Right lobe of liver (tissue), 6 donors: ENCODE data around the gene GNPDA2. TPM values are rescaled to one million over a fixed set of nuclear protein-coding genes. Genes with fewer than 3 reads are reported as not detected.

ENCODE experiments used
- ATAC-seq, 4 donors: fragments of 200-7000 bp; cut with Tn5 transposase; one replicate each; pipeline ENCODE4 v1.9.1; 2020; ENCODE audit warnings: mild to moderate bottlenecking in 4 of 4, moderate library complexity in 4 of 4
- DNase-seq, 3 donors: peaks; one replicate each; pipeline ENCODE4 v3.0.0-alpha.2; 2020
- H3K27ac ChIP-seq, 3 donors: fragments of 200-600 bp; one replicate each; pipeline ENCODE4 v1.8.0; 2022
- H3K27me3 ChIP-seq, 2 donors: fragments of 200-600 bp; one replicate each; pipeline ENCODE4 v1.8.0; 2022
- H3K36me3 ChIP-seq, 4 donors: fragments of 200-600 bp; sonication (generic) in 1 of 4; one replicate each; pipeline versions ENCODE4 v1.5.1 to v1.8.0; 2017 to 2022; ENCODE audit warnings: control low read depth in 1 of 4
- H3K4me1 ChIP-seq, 4 donors: fragments of 200-600 bp; sonication (generic) in 1 of 4; one replicate each; pipeline versions ENCODE4 v1.5.1 to v1.8.0; 2017 to 2022; ENCODE audit warnings: control low read depth in 1 of 4
- H3K4me3 ChIP-seq, 3 donors: fragments of 200-600 bp; one replicate each; pipeline ENCODE4 v1.8.0; 2022
- H3K9me3 ChIP-seq, 4 donors: fragments of 200-600 bp; sonication (generic) in 1 of 4; one replicate each; pipeline versions ENCODE4 v1.5.1 to v1.8.0; 2017 to 2022; ENCODE audit warnings: control low read depth in 1 of 4
- CTCF ChIP-seq, 4 donors: fragments of 200-600 bp in 3 of 4; fragments of 450-650 bp in 1 of 4; IDR thresholded peaks; one replicate each; pipeline versions ENCODE4 v1.5.1 to v1.8.0; 2016 to 2022; ENCODE audit warnings: antibody characterized with exemption in 4 of 4, mild to moderate bottlenecking in 2 of 4
- POLR2A ChIP-seq: fragments of 450-650 bp; IDR thresholded peaks from one replicate; pipeline ENCODE4 v1.6.1; 2017; ENCODE audit warnings: antibody characterized with exemption, mild to moderate bottlenecking
- WGBS: methylation state at CpG from one replicate; pipeline ENCODE4 v1.1.6; 2018; ENCODE audit warnings: low coverage, low lambda C conversion rate; ENCODE audit not compliant: insufficient coverage; ENCODE audit errors: missing lambda C conversion rate; 5-methylcytosine and 5-hydroxymethylcytosine counted together
- intact Hi-C, 2 donors: fragments of 100-400 bp; cut with DNase I; formaldehyde crosslinking; loops; one replicate each; pipeline versions ENCODE4 v1.11.2 to v1.14.1; 2022
- total RNA-seq, 6 experiments: library from RNA; depleted of rRNA in 2 of 6; stranded (reverse); fragments of >200 nt in 2 of 6; fragmentation: NEBNext Ultra II Directional in 3 of 6; extraction: Animal tissue kit (Norgen Biotek cat#: 25700) in 3 of 6; gene quantifications; one replicate each; pipeline versions ENCODE4 v1.1.0 to v1.2.4, GENCODE V29; 2016 to 2023
- donor health status: DM: no; HTN: yes; CAD: no.
- donor health status: DM: no; HTN: no; CAD: no.
- donor health status: DM: no; HTN: no; CAD: no.
- donor health status: DM: no; HTN: yes; CAD: no.
- donor health status: DM: no; HTN: yes; CAD: no.

GNPDA2 gene
- total RNA-seq, 6 experiments from 2014 or later, result 1.3 to 3.5 (median 2.0) TPM

- no peak for DNase-seq
- H3K4me3 ChIP-seq, result peak overlapping the region; percentile 63 to 79 (median 66)
- no peaks in the 10 kb centered on the region for H3K27me3 ChIP-seq
- ATAC-seq, result peak; percentile 14 to 41 (median 36)
- H3K36me3 ChIP-seq, result no peaks in the 10 kb centered on the region
- H3K9me3 ChIP-seq, result no peaks in the 10 kb centered on the region
- H3K4me1 ChIP-seq, result no peaks in the 10 kb centered on the region
- TF ChIP-seq POLR2A (no peak), CTCF (IDR thresholded peaks at IDR 0.05) (no peak)
- intact Hi-C loops, result no loop called here
- H3K27ac ChIP-seq, result peak overlapping the region in 1 of 3 donors; percentile 53
- 2% methylated on average over 9 of the region's 9 CpGs for whole genome bisulfite sequencing
These were observed 674 bp downstream of the GNPDA2 start for GRCh38 chr4:44725726-44726037.

- no peak overlapping the region for H3K27ac ChIP-seq
These were observed 1.2 kb downstream of the GNPDA2 start for GRCh38 chr4:44725166-44725565.

GRCh38 chr4:44722001-44722400 is 4.4 kb downstream of the GNPDA2 start:
- TF ChIP-seq POLR2A, result no peak
- no peak for TF ChIP-seq CTCF (IDR thresholded peaks at IDR 0.05)
- H3K4me1 ChIP-seq, result no peaks in the 10 kb centered on the region
- no peaks in the 10 kb centered on the region for H3K36me3 ChIP-seq
- H3K9me3 ChIP-seq, result no peaks in the 10 kb centered on the region
- intact Hi-C loops, result no loop called here
- ATAC-seq, result no peak
- no peak overlapping the region for H3K4me3 ChIP-seq
- H3K27ac ChIP-seq, result no peak overlapping the region
- DNase-seq, result no peak
- WGBS, result 85% methylated on average over 3 of the region's 3 CpGs
- H3K27me3 ChIP-seq, result no peaks in the 10 kb centered on the region

More at GRCh38 chr4:44725166-44725565, 1.2 kb downstream of the GNPDA2 start:
- Histone ChIP-seq H3K36me3 (no peaks in the 10 kb centered on the region), H3K9me3 (no peaks in the 10 kb centered on the region), H3K27me3 (no peaks in the 10 kb centered on the region), H3K4me3 (peak overlapping the region in 1 of 3 donors; percentile 63), H3K4me1 (no peaks in the 10 kb centered on the region)
- TF ChIP-seq POLR2A (no peak), CTCF (IDR thresholded peaks at IDR 0.05) (no peak)
- DNase-seq, result no peak
- ATAC-seq, result no peak
- intact Hi-C loops, result no loop called here
- 76% methylated on average over 6 of the region's 6 CpGs for WGBS

GRCh38 chr4:44720371-44720770 is 6.0 kb downstream of the GNPDA2 start:
- H3K4me3 ChIP-seq, result no peak overlapping the region
- no peaks in the 10 kb centered on the region for H3K27me3 ChIP-seq
- no peak for TF ChIP-seq CTCF (IDR thresholded peaks at IDR 0.05)
- no peak for TF ChIP-seq POLR2A
- no peak overlapping the region for H3K27ac ChIP-seq
- 85% methylated on average over 4 of the region's 4 CpGs for WGBS
- ATAC-seq (no peak), DNase-seq (no peak)
- no peaks in the 10 kb centered on the region for H3K36me3 ChIP-seq
- intact Hi-C loops, result no loop called here
- H3K9me3 ChIP-seq, result no peaks in the 10 kb centered on the region
- no peaks in the 10 kb centered on the region for H3K4me1 ChIP-seq

- Histone ChIP-seq H3K27ac (no peak overlapping the region), H3K4me1 (no peaks in the 10 kb centered on the region), H3K27me3 (no peaks in the 10 kb centered on the region), H3K36me3 (no peaks in the 10 kb centered on the region), H3K9me3 (no peaks in the 10 kb centered on the region), H3K4me3 (no peak overlapping the region)
- 73% methylated on average over 5 of the region's 5 CpGs for WGBS
- ATAC-seq, result no peak
- intact Hi-C loops, result no loop called here
- no peak for TF ChIP-seq CTCF (IDR thresholded peaks at IDR 0.05)
- TF ChIP-seq POLR2A, result no peak
- DNase-seq, result no peak
These were observed 9.8 kb downstream of the GNPDA2 start for GRCh38 chr4:44716597-44716996.
